ENCODE data around the gene EXOG. TPM values are rescaled to one million over a fixed set of nuclear protein-coding genes. Genes with fewer than 3 reads are reported as not detected.

The EXOG gene
- total and polyA plus RNA-seq, 12 donors = 10.7 to 39.9 (median 25.4) TPM

GRCh38 chr3:38482951-38483350, 13.2 kb upstream of the EXOG start:
- DNase-seq = no peak
- ATAC-seq = no peak
- TF ChIP-seq CTCF (IDR thresholded peaks at IDR 0.05) = no peak
- Histone ChIP-seq H3K4me1 (peaks cover 0 to 7% (median 0%) of the 10 kb centered on the region in 9 donors), H3K9me3 (no peaks in the 10 kb centered on the region), H3K27ac (no peak overlapping the region), H3K27me3 (no peaks in the 10 kb centered on the region), H3K4me3 (no peak overlapping the region), H3K36me3 (peaks cover 0 to 72% (median 26%) of the 10 kb centered on the region in 9 donors)
- intact Hi-C loops (cut with DNase I) = loop anchor here in 4 of 10 donors (5.0 to 10.0 kb wide), 4 partner anchors 136 to 478 kb away; partner anchors contain the start of genes ACAA1 (in 1 of the 4), MYD88 (in 1 of the 4) and XYLB (in 1 of the 4)
- 84 to 94% methylated on average over 10 of the region's 10 CpGs for WGBS, 2 donors

- intact Hi-C loops (cut with DNase I) = loop anchor here in 2 of 10 donors (10.0 kb wide), 2 partner anchors 353 to 483 kb away; partner anchors contain the start of genes ACAA1 (in 1 of the 2) and MYD88 (in 1 of the 2)
- H3K9me3 ChIP-seq = no peaks in the 10 kb centered on the region
- peaks cover 0 to 36% (median 7%) of the 10 kb centered on the region in 9 donors for H3K36me3 ChIP-seq
- H3K27me3 ChIP-seq = no peaks in the 10 kb centered on the region
- no peak overlapping the region for H3K4me3 ChIP-seq
- no peak for TF ChIP-seq CTCF (IDR thresholded peaks at IDR 0.05)
- DNase-seq (no peak), ATAC-seq (peak in 4 of 8 donors; percentile 21 to 55 (median 42))
- WGBS, 2 donors = 50 to 62% methylated on average over 3 of the region's 3 CpGs
- H3K4me1 ChIP-seq = peaks cover 0 to 7% (median 0%) of the 10 kb centered on the region in 9 donors
- H3K27ac ChIP-seq = no peak overlapping the region
Measured at GRCh38 chr3:38487323-38487722, 8.8 kb upstream of the EXOG start.

GRCh38 chr3:38488949-38489348, 7.2 kb upstream of the EXOG start:
- Histone ChIP-seq H3K36me3 (peaks cover 0 to 19% (median 0%) of the 10 kb centered on the region in 9 donors), H3K4me1 (peaks cover 0 to 10% (median 0%) of the 10 kb centered on the region in 9 donors), H3K27ac (no peak overlapping the region), H3K27me3 (no peaks in the 10 kb centered on the region), H3K9me3 (no peaks in the 10 kb centered on the region), H3K4me3 (no peak overlapping the region)
- no peak for ATAC-seq
- no peak for DNase-seq
- no peak for TF ChIP-seq CTCF (IDR thresholded peaks at IDR 0.05)
- WGBS, 2 donors = 95 to 96% methylated on average over 2 of the region's 2 CpGs
- intact Hi-C loops (cut with DNase I) = loop anchor here in 2 of 10 donors (10.0 kb wide), 2 partner anchors 354 to 484 kb away; partner anchors contain the start of genes ACAA1 (in 1 of the 2) and MYD88 (in 1 of the 2)

GRCh38 chr3:38489766-38490165, 6.4 kb upstream of the EXOG start:
- Histone ChIP-seq H3K36me3 (peaks cover 0 to 13% (median 0%) of the 10 kb centered on the region in 9 donors), H3K9me3 (no peaks in the 10 kb centered on the region), H3K27me3 (no peaks in the 10 kb centered on the region), H3K4me3 (no peak overlapping the region), H3K4me1 (peaks cover 0 to 10% (median 0%) of the 10 kb centered on the region in 9 donors), H3K27ac (no peak overlapping the region)
- ATAC-seq = peak in 1 of 8 donors; percentile 23
- DNase-seq = no peak
- intact Hi-C loops (cut with DNase I) = loop anchor here in 6 of 10 donors (5.0 to 10.0 kb wide), 5 partner anchors 165 to 485 kb away; partner anchors contain the start of genes ACAA1 (in 1 of the 6) and MYD88 (in 1 of the 6)
- no peak for TF ChIP-seq CTCF (IDR thresholded peaks at IDR 0.05)
- 86 to 91% methylated on average over 2 of the region's 2 CpGs for WGBS, 2 donors
